T-helper 2 cell treated with Interferon-gamma antibody and Interleukin-4, amounts not matched to agents 100 ng/mL and 5 ng/mL, for 36 hours (primary cell): ENCODE data around the gene PHKB. TPM values are rescaled to one million over a fixed set of nuclear protein-coding genes. Genes with fewer than 3 reads are reported as not detected.

Source experiments
- intact Hi-C: fragments of 100-400 bp; cut with micrococcal nuclease; formaldehyde crosslinking; loops from one replicate; pipeline ENCODE4 v1.15.1; 2023
- total RNA-seq: library from RNA; stranded (reverse); gene quantifications from 2 replicates; pipeline ENCODE4 v1.2.3, GENCODE V29; 2022

PHKB gene
- total RNA-seq, 1 donor from 2014 or later: 42.7 TPM

DNA sequence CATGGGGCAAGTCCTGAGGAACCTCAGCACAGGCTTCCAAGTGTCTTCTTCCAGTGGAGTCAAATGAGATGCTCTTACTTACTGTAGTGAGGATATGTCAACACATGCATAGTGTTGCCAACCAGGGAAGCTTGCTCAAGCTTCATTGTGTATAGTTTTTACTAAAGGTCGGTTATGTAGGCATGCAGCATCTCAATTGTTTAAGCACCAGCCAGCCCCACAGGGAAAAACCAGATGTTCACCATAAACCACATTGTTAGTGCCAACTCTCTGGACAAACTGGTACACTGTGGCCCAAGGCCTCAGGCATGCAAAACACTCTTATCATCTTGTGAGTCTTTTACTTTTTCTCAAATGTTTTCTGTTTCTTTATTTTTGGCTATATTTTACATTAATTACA is 152.1 kb downstream of the PHKB start:
- intact Hi-C loops: no loop called here

DNA sequence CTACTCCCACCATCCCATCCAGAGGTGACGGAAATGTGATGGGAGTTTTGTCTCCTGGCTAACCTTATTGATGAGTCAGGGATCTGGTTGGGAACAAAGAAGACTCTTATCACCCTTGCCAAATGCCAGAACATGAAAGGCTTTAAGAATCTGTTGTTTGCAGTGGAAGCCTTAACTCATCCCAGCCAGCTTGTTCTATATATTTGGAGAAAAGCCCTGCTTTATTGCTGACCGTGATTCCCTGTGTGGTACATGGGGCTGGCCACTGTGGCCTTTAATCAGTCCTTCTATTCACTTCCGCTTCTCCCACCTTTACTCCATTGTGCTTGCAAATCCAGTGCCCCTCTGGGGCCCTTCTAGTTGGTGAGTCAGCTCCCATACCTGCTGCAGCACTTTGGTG is 156.6 kb downstream of the PHKB start:
- intact Hi-C loops: no loop called here

DNA sequence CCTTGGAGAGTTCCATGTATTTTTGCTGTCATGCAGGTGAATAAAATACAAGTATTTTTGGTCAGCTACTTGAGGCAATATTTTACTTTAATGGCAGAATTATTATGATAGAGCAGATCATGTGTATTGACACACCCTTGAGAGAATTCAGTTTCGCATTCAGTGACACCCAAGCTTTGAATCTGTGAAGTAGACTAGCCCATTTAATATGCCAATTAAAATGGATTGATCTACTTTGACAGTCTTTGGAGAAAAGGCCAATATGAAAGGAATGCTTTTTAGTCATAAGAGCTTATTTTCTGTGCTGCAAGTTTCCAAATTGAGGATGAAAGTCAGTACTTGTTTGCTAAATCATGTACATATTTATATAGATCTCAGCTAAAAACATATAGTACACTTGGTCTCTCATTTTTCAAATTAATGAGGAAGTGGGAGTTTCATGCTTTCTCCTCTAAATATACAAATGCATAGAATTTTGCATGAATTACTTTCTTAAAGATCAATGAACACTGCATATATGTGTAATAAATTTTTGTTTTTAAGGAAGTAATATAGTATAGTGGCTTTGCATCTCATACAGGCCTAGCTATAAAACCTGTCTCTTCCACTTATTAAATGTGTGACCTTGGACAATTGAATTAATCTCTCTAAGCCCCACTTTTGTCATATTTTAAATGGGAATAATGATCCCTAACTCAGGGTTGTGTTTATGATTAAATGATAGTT is 161.5 kb downstream of the PHKB start:
- intact Hi-C loops: no loop called here

DNA sequence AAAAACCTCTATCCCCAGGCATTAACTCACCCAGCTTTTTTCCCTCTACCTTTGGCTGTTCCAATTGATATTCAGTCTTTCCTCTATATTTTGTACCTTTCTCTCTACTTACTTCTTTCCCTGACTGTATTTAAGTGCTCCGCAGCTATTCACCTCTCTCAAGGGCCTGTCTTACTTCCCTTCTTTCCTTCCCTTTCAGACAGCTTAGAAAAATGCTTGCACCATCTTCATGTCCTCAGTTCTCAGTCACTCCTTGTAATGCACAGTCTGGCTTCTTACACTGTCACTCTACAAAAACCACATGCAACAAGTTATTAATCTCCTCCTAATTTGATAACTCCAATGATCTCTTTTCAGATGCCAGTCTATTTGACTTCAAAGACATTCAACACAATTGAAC is 163.4 kb downstream of the PHKB start:
- intact Hi-C loops: no loop called here

DNA sequence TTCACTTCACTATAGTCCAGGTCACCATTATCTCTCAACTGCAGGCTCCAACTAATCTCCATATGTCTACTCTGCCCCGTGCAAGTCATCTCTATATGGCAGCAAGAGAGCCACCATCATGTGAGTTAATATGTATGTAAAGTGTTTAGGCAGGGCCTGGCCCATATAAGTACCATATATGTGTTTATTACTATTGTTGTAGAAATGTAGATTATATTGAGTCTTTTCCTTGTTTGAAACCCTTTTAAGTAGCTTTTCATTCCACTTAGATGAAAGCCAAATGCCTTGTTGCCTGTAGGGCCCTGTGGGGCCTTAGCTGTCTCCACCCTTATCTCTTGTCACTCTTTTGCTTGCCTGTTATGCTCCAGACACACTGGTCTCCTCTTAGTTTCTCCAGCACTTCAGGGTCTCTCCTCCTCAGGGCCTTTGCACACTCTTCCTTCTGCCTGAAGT is 164.0 kb downstream of the PHKB start:
- intact Hi-C loops: no loop called here

DNA sequence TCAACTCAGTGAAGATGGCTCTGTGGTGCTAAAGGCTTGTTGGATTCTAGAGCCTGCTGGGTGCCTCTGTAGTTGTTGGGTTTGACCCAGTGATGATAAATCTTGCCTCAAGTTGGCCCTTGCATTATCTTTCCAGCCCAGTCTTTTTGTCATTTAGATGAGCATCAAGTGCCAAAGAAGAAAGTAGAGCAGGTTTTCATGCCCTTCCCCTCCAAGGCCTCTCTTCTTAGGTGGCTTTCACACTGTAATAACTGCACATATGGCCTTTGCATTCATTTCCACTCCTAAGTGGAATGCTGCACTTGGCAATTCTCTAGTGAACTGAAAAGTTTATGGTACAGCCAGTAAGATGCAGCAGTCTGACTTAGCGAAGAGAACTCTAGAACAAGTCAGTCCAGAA is 165.1 kb downstream of the PHKB start:
- intact Hi-C loops: no loop called here

DNA sequence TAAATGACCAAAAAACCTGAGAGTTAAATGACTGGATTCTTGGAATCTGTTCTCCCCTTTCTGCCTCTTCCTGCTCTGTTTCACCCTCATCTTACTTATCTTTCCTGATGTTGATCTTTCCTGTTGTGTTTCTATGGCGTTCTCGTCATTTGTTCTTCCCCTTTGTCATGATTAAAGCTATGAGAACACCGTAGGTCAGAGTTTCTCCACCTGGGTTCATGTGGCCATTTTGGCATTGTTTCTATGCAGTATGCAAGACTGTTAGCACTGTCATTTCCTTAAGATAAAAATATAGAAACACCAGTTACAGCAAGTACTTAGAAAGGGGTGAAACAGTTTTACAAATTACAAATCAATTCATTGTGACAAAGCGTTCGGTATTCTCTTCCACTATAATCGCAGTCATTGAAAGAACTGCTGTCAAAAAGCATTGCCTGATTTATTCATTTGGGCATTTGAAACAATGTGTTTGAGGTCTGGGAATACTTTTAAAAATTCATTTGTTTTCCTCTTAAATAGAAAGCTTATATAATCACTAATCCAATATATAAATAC is 166.0 kb downstream of the PHKB start:
- intact Hi-C loops: no loop called here

DNA sequence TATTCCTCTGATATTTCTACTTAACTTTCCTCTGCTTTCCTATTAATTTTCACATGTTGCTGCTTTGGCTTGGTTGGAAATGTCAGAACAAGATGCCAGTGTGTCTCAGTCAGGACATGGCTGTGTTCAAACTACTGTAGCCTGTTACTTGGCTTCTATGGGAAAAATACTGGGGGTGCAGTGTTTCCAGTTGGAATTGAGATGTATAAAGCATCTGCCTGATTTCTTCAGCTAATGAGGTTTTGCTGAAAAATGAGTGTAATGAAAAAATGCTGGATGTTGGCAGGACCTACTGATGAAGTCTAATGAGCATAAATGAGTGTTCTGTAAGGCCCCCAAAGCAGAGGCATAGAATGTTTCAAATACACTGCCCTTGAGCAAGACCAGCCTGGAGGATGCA is 166.6 kb downstream of the PHKB start:
- intact Hi-C loops: no loop called here

DNA sequence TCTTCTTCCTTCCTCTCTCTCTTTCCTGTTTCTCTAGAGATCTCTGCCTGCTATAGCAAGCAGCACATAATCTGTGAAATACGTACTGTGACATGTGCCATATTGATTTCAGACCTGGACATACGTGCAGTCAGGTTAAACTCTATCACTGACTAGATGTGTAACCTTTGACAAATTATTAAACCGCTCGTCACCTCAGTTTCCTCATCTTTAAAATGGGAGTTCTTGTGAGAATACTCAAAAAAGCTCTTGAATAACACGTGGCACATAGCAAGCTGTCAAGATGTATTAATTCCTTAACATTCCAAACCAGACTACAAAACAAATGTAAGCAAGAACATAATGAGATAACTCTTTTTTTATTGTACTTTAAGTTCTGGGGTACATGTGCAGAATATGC is 170.0 kb downstream of the PHKB start:
- intact Hi-C loops: no loop called here

DNA sequence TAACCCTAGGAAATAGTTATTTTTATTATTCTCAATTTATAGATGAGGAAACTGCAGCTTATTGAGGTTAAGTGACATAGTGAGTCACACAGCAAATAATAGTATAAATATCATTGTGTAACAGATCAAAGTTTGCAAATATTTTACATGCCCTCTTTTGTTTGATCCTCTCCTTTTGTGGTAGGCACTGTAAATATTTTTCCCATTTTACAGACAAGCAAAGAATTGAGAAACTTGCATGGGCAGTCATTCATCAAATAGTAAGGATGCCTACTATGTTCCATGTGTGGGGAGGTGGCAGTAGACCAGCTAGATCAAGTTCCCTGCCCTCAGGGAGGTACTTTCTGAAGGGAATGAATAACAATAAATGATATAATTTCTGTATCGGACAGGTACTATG is 173.0 kb downstream of the PHKB start:
- intact Hi-C loops: no loop called here

DNA sequence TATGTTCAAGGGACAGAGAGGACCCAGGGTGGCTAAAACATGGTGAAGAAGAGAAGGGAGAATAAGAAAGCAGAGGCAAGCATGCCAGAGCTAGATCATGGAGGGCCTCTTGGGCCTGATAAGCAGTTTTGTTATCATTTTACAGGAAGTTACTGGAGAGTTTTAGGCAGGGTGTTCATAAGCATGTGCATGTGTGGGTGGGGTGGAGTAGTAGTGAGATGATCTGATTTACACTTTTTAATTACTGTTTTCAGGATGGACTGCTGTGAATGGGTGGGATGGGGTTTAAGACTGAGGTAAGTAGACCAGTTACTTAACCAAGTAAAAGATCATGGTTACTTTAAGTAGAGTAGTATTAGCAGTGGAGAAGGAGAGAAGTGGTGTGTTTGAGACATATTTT is 173.6 kb downstream of the PHKB start:
- intact Hi-C loops: no loop called here

DNA sequence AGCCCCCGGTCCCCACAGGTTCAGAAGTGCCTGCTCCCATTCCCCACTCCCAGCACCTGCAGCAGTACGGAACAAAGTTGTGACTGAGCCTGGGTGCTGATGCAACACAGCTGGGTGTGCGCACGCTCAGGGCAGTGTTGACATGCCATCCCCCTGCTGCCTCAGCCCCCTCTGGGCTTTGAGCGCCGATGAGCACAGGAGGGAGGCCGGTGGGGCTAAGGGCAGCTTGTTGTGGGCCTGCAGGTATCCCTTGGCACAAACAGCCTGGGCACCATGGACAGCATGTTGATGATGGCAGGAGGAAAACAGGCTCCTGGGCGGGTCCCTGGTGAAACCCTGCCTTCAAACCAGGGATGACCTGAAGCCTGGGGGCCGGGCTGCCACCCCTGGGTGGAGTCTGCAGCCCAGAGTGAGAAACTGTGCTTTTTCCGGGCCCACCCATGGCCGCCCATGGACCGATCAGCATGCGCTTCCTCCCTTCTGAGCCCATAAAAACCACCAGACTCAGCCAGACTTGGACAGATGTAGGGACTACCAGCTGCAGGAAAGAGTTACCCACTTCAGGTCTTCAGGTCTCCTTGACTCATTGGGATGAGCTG is 175.5 kb downstream of the PHKB start:
- intact Hi-C loops: no loop called here

DNA sequence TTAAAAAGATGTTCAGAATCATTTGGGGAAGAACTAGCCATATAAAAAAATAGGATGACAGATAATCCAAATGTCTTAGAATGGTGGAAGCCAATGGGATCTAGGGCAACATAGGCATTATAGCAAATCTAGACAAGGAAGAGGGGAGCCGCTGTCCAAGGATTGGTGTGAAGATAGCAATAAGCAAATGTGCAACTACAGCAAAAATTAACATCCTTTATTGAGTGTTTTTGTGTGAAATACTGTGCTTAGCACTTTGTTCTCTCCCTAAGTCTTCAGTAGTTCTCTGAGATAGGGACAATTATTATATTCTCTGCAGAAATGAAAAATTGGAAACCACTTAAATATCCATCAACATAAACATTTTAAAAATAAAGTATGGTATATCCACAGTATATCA is 177.0 kb downstream of the PHKB start:
- intact Hi-C loops: no loop called here

DNA sequence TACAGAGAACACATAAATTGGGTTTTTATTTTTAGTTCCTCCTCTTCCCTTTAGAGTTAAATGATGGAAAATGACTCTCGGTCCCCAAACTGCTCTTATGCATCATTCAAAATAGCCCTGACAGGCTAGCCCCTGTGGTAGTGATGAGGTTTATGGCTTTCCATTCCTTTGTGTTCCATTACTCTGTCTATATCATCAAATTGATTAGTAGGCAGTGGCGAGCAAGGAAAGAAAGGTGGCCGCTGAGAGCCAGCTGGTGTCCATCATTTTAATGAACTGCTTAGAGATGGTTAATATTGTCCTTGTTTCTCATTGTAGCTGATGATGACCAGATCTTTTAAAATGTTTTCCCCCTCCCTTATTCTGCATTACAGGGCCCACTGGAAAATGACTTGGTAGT is 179.5 kb downstream of the PHKB start:
- intact Hi-C loops: no loop called here

DNA sequence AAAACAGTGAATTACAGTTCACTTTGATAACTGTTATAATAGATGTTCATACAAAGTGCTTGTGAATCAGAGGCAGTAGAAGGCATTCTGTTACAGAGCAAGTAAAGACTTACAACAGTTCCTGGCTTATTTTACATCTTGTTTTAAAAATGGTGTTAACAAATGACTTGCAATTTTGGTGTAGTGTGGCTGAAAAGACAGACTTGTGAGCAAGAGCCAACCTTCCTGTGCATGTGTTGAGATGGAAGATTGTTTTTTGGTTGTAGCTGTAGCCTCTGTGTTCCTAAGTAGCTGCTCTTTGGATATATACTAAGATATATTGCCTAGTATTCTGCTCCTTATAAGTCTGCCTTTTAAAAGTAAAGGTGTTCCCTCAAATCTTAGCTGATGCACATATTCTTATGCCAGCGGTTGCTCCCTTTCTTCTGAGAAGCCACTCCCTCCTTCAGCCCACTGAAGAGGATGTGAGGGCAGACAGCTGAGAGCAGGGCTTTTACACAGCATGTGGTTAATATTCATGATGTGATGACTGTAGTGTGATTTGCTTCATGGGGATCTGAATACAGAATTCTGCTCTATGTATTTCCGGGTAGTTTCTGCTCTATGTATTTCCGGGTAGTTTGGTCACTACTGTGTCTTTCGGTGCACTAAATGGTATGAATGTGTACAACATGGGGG is 182.3 kb downstream of the PHKB start:
- intact Hi-C loops: no loop called here

DNA sequence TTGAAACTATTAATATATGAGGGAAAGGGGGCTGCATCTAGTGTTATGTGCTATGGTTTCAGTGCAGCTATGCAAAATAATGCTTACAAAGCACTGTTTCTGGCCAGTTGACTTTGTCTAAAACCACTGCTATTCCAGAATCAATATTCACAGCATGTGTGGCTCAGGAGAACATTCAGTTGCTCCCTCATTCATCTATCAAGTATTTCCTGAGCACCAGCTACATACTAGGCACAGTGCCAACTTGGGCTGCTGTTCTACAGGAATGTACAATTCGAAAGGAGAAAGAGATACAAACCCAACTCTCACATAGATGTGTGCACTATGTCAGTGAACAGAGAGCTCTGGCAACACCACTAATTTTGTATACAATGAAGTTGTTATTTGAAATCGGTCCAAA is 183.0 kb downstream of the PHKB start:
- intact Hi-C loops: no loop called here

DNA sequence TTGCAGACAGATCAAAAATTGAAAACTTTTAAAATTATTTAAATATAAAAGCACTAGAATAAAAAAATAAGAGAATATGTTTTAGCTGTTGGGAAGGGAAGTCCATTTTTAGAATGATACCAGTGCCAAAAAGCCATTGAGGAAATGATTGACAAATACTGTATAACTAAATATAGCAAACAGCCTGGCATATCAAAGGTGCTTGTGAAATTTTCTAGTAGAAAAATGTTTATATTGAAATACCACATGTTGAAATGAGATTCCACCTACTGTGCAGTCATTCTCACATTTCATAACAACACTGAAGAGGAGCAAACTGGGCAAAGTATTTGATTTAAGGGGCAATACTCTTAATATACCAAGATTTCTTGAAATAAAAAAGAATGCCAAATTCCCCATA is 183.5 kb downstream of the PHKB start:
- intact Hi-C loops: no loop called here

DNA sequence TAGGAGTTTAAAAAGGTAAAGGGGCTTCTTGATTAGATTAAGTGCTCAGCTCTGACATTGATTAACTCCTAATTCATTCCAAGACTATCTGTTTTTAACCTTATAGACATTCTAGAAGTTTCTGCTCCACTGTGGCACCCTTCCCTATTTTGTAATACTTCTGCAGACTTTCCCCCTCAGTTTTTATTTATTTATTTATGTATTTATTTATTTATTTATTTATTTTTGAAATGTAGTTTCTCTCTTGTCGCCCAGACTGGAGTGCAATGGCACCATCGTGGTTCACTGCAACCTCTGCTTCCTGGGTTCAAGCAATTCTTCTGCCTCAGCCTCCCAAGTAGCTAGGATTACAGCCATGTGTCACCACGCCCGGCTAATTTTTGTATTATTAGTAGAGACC is 185.8 kb downstream of the PHKB start:
- intact Hi-C loops: no loop called here

DNA sequence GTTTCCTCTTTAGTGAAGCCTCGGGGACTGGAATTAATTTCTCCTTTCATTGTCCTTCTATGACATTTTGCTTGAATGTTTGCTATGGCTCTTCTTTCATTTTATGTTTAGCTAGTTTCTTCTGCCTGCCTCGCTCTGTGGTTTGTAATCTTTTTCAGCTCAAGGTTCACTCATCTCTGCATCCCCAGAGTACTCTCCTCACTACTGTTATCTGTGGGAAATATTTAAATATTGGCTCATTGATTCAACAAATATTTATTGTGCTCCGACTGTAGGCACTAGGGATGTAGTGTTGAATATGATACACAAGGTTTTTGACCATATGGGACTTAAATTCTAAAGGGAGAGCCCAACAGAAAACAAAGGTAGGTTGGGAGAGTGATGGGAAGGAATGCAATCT is 195.9 kb downstream of the PHKB start:
- intact Hi-C loops: no loop called here

DNA sequence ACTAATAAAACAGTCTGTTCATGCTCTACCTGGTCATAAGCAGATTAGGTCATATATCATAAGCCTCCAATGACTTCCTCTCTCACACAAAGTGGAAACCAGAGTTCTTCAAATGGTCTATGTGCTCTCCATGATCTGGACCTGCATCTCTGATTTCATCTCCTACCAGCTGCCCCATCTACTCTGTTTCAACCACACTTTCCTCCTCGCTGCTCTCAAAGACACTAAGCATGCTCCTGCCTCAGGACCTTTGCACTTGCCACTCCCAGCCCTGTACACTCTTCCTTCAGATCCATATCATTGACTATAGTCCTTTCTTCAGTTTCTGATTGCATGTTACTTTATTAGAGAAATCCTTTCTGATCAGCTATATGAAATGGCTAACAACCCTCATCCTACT is 196.8 kb downstream of the PHKB start:
- intact Hi-C loops: no loop called here

DNA sequence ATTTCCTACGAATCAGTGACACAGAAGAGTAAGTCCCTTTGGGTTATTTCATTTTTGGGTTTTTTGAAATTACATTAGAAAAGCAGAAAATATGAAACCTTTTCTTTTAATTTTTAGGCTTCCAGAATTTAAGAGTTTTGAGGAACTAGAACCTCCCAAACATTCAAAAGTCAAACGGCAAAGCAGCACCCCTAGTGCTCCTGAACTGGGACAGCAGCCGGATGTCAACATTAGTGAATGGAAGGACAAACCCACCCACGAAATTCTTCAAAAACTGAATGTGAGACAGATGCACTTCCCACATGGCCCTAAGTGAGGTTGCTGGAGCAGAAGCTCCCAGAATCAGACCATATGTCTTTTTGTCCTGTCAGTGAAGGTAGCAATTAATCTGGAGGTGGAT is 199.4 kb downstream of the PHKB start:
- intact Hi-C loops: no loop called here

DNA sequence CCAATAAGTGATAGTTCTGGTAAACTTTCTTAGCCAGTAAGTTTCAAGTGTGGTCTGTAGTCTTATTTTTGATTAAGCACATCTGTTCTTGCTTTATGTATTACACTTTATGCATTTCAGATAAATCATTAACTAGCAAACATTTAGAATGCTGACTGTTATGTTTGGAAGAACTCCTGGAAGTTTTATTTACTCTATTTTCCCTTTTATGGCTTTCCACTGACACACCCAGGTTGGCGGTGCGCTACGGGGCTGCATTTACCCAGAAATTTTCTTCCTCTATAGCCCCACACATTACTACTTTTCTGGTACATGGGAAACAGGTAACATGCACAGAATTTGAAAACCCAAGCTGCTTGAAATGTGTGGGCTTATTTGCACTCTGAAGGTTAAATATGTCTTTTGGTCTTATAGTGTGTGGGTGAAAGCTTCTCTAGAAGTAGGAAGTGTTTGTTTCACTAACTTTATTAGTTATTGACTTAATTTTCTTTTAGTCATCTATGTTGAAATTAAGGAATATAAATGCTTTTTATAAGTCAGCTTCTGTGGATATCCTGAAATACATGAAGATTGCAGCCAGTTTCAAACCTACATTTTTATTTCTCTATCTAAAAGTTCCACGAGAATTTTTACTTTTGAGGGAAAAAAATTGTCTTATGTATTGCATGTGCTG is 203.7 kb downstream of the PHKB start:
- intact Hi-C loops: no loop called here
